ENCODE results near the gene FAM219A. TPM values are rescaled to one million over a fixed set of nuclear protein-coding genes. Genes with fewer than 3 reads are reported as not detected.

The FAM219A gene
- total RNA-seq, 2 experiments from 2014 or later = 6.5 to 12.7 TPM

GRCh38 chr9:34382054-34382453, 76.3 kb downstream of the FAM219A start:
- Histone ChIP-seq H3K4me1 (ENCODE audit: insufficient read depth, low read length, poor library complexity, severe bottlenecking) (peaks cover 26% of the 10 kb centered on the region), H4K20me1 (ENCODE audit: insufficient read depth, low read length) (no peaks in the 10 kb centered on the region), H3K4me3 (ENCODE audit: low read depth, low read length, poor library complexity, severe bottlenecking) (no peak overlapping the region), H3K79me2 (ENCODE audit: insufficient read depth, low read depth, low read length) (no peaks in the 10 kb centered on the region), H3K9me2 (ENCODE audit: insufficient read depth, low read length) (no peaks in the 10 kb centered on the region), H2AFZ (ENCODE audit: low read length) (no peak overlapping the region), H3K4me2 (ENCODE audit: low read length) (no peak overlapping the region), H3K36me3 (ENCODE audit: insufficient read depth, low read length) (no peaks in the 10 kb centered on the region), H3K27ac (ENCODE audit: low read depth, low read length, poor library complexity, severe bottlenecking) (no peak overlapping the region), H3K9me3 (ENCODE audit: low read length) (no peaks in the 10 kb centered on the region)
- intact Hi-C loops (cut with micrococcal nuclease; ENCODE audit: unreplicated experiment) = no loop called here
- no TSS peak for BruUV-seq (replicated peaks)
- no peak for DNase-seq (ENCODE audit: low spot score)
- ChIA-PET POLR2A (interaction anchor here (0.6 kb wide), 1 partner anchor 591 kb away, joined by 5 read pairs; no protein-coding TSS in a partner anchor), CTCF (ENCODE audit: unreplicated experiment) (no interaction called here)
- no peak for TF ChIP-seq EZH2phosphoT487 (IDR thresholded peaks at IDR 0.05; ENCODE audit: borderline replicate concordance, low read depth, low read length)
- TF ChIP-seq CTCF (conservative IDR thresholded peaks at IDR 0.05; ENCODE audit: low read length) = no peak

GRCh38 chr9:34381323-34381722, 77.0 kb downstream of the FAM219A start:
- ChIA-PET POLR2A (interaction anchor here (0.6 kb wide), 1 partner anchor 592 kb away, joined by 5 read pairs; no protein-coding TSS in a partner anchor), CTCF (ENCODE audit: unreplicated experiment) (no interaction called here)
- intact Hi-C loops (cut with micrococcal nuclease; ENCODE audit: unreplicated experiment) = no loop called here
- Histone ChIP-seq H3K79me2 (ENCODE audit: insufficient read depth, low read depth, low read length) (no peaks in the 10 kb centered on the region), H3K9me3 (ENCODE audit: low read length) (no peaks in the 10 kb centered on the region), H3K9me2 (ENCODE audit: insufficient read depth, low read length) (no peaks in the 10 kb centered on the region), H4K20me1 (ENCODE audit: insufficient read depth, low read length) (no peaks in the 10 kb centered on the region), H2AFZ (ENCODE audit: low read length) (peak overlapping the region; percentile 97; the same call in 1 of the 2 replicates), H3K4me2 (ENCODE audit: low read length) (peak overlapping the region; percentile 83), H3K36me3 (ENCODE audit: insufficient read depth, low read length) (no peaks in the 10 kb centered on the region), H3K27ac (ENCODE audit: low read depth, low read length, poor library complexity, severe bottlenecking) (no peak overlapping the region), H3K4me3 (ENCODE audit: low read depth, low read length, poor library complexity, severe bottlenecking) (peak overlapping the region; percentile 61), H3K4me1 (ENCODE audit: insufficient read depth, low read length, poor library complexity, severe bottlenecking) (peaks cover 26% of the 10 kb centered on the region)
- no peak for TF ChIP-seq EZH2phosphoT487 (IDR thresholded peaks at IDR 0.05; ENCODE audit: borderline replicate concordance, low read depth, low read length)
- TF ChIP-seq CTCF (conservative IDR thresholded peaks at IDR 0.05; ENCODE audit: low read length) = no peak
- no TSS peak for BruUV-seq (replicated peaks)
- peak; percentile 12 for DNase-seq (ENCODE audit: low spot score)

- DNase-seq (ENCODE audit: low spot score) = peak; percentile 87
- no peak for TF ChIP-seq EZH2phosphoT487 (IDR thresholded peaks at IDR 0.05; ENCODE audit: borderline replicate concordance, low read depth, low read length)
- TF ChIP-seq CTCF (conservative IDR thresholded peaks at IDR 0.05; ENCODE audit: low read length) = no peak
- H3K4me3 ChIP-seq (ENCODE audit: low read depth, low read length, poor library complexity, severe bottlenecking) = peak overlapping the region; percentile 61
- H3K79me2 ChIP-seq (ENCODE audit: insufficient read depth, low read depth, low read length) = no peaks in the 10 kb centered on the region
- H3K9me3 ChIP-seq (ENCODE audit: low read length) = no peaks in the 10 kb centered on the region
- intact Hi-C loops (cut with micrococcal nuclease; ENCODE audit: unreplicated experiment) = no loop called here
- no peak overlapping the region for H3K27ac ChIP-seq (ENCODE audit: low read depth, low read length, poor library complexity, severe bottlenecking)
- no peaks in the 10 kb centered on the region for H3K9me2 ChIP-seq (ENCODE audit: insufficient read depth, low read length)
- peak overlapping the region; percentile 97 for H2AFZ ChIP-seq (ENCODE audit: low read length)
- BruUV-seq (replicated peaks) = no TSS peak
- no peaks in the 10 kb centered on the region for H4K20me1 ChIP-seq (ENCODE audit: insufficient read depth, low read length)
- peak overlapping the region; percentile 83 for H3K4me2 ChIP-seq (ENCODE audit: low read length)
- peaks cover 31% of the 10 kb centered on the region for H3K4me1 ChIP-seq (ENCODE audit: insufficient read depth, low read length, poor library complexity, severe bottlenecking)
- POLR2A ChIA-PET = no interaction called here
- H3K36me3 ChIP-seq (ENCODE audit: insufficient read depth, low read length) = no peaks in the 10 kb centered on the region
- CTCF ChIA-PET (ENCODE audit: unreplicated experiment) = no interaction called here
Measured at GRCh38 chr9:34380511-34381315, 77.7 kb downstream of the FAM219A start.
